ENCODE measurements around the gene BASP1.
A peak's percentile ranks its signal among the peaks of the same experiment; 100 is the strongest.

Gene BASP1

GRCh38 chr5:17224858-17225511 lies 7.6 kb downstream of the BASP1 start:
- Histone ChIP-seq H3K4me1 (ENCODE audit: control insufficient read depth, insufficient read depth, low read length) (peaks cover 60% of the 10 kb centered on the region), H3K9ac (ENCODE audit: low read length) (no peak overlapping the region), H3K36me3 (ENCODE audit: control insufficient read depth, insufficient read depth, low read length, severe bottlenecking) (no peaks in the 10 kb centered on the region), H3K4me3 (ENCODE audit: low read length) (no peak overlapping the region), H3K9me3 (ENCODE audit: control insufficient read depth, low read length) (no peaks in the 10 kb centered on the region), H3K27me3 (replicated peaks; ENCODE audit: control insufficient read depth, insufficient read depth, low read length) (no peaks in the 10 kb centered on the region)
- DNase-seq (ENCODE audit: low read depth) = peak; percentile 42

- peaks cover 59% of the 10 kb centered on the region for H3K4me1 ChIP-seq (ENCODE audit: control insufficient read depth, insufficient read depth, low read length)
These were observed 8.1 kb downstream of the BASP1 start for GRCh38 chr5:17225520-17225919.

GRCh38 chr5:17227868-17228267 lies 10.4 kb downstream of the BASP1 start:
- Histone ChIP-seq H3K4me3 (ENCODE audit: low read length) (no peak overlapping the region), H3K27me3 (replicated peaks; ENCODE audit: control insufficient read depth, insufficient read depth, low read length) (no peaks in the 10 kb centered on the region), H3K36me3 (ENCODE audit: control insufficient read depth, insufficient read depth, low read length, severe bottlenecking) (no peaks in the 10 kb centered on the region), H3K9me3 (ENCODE audit: control insufficient read depth, low read length) (no peaks in the 10 kb centered on the region), H3K4me1 (ENCODE audit: control insufficient read depth, insufficient read depth, low read length) (peaks cover 54% of the 10 kb centered on the region), H3K9ac (ENCODE audit: low read length) (no peak overlapping the region)
- no peak for DNase-seq (ENCODE audit: low read depth)

More at GRCh38 chr5:17225520-17225919, 8.1 kb downstream of the BASP1 start:
- DNase-seq (ENCODE audit: low read depth) = no peak
- H3K4me3 ChIP-seq (ENCODE audit: low read length) = no peak overlapping the region
- H3K9ac ChIP-seq (ENCODE audit: low read length) = no peak overlapping the region
- no peaks in the 10 kb centered on the region for H3K27me3 ChIP-seq (replicated peaks; ENCODE audit: control insufficient read depth, insufficient read depth, low read length)
- no peaks in the 10 kb centered on the region for H3K9me3 ChIP-seq (ENCODE audit: control insufficient read depth, low read length)
- no peaks in the 10 kb centered on the region for H3K36me3 ChIP-seq (ENCODE audit: control insufficient read depth, insufficient read depth, low read length, severe bottlenecking)

- H3K4me3 ChIP-seq (ENCODE audit: low read length) = no peak overlapping the region
- peaks cover 44% of the 10 kb centered on the region for H3K4me1 ChIP-seq (ENCODE audit: control insufficient read depth, insufficient read depth, low read length)
- DNase-seq (ENCODE audit: low read depth) = peak; percentile 58
- no peaks in the 10 kb centered on the region for H3K36me3 ChIP-seq (ENCODE audit: control insufficient read depth, insufficient read depth, low read length, severe bottlenecking)
- no peaks in the 10 kb centered on the region for H3K27me3 ChIP-seq (replicated peaks; ENCODE audit: control insufficient read depth, insufficient read depth, low read length)
- H3K9ac ChIP-seq (ENCODE audit: low read length) = no peak overlapping the region
- no peaks in the 10 kb centered on the region for H3K9me3 ChIP-seq (ENCODE audit: control insufficient read depth, low read length)
These were observed 11.4 kb downstream of the BASP1 start for GRCh38 chr5:17228821-17229291.

DNA sequence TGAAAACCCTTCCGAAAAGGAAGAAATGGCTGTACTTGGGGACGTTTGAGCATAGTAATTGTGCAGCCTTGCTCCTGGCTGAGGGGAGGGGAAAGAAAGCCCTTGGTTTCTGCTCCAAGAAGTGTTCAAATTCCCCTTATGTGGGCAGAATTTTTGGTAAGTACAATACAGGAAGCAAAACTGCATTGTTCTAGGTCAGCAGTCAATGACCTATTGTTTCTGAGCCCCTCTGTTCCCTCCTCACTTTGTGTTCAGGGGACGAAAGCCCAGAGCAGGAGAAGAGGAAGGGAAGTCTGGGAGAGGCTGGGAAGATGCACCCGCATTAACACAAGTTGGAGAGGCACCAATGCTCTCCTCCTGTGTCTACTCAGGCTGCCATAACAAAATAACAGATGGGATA lies 11.9 kb downstream of the BASP1 start:
- H3K9ac ChIP-seq (ENCODE audit: low read length) = no peak overlapping the region
- H3K4me3 ChIP-seq (ENCODE audit: low read length) = no peak overlapping the region
- no peaks in the 10 kb centered on the region for H3K9me3 ChIP-seq (ENCODE audit: control insufficient read depth, low read length)
- no peak for DNase-seq (ENCODE audit: low read depth)
- H3K27me3 ChIP-seq (replicated peaks; ENCODE audit: control insufficient read depth, insufficient read depth, low read length) = no peaks in the 10 kb centered on the region
- H3K4me1 ChIP-seq (ENCODE audit: control insufficient read depth, insufficient read depth, low read length) = peaks cover 39% of the 10 kb centered on the region
- no peaks in the 10 kb centered on the region for H3K36me3 ChIP-seq (ENCODE audit: control insufficient read depth, insufficient read depth, low read length, severe bottlenecking)

DNA sequence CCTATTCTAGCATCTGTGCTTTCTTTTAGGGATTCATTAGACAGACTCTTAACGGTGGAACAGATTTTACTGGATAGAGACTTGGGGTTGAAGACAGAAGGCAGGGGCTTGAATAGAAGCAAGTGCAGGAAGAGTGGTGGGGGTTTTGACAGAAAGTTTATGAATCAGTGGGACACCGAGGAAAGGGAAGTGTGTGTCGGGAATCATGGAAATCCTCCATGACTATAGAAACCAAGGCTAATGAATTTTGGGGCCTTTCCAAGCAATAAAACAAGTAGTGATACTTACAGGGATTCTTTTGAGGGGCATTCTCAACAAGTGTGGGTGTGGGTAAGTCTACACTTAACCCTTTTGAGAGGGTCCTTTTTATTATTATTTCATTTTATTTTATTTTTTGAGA lies 12.8 kb downstream of the BASP1 start:
- Histone ChIP-seq H3K9ac (ENCODE audit: low read length) (no peak overlapping the region), H3K4me3 (ENCODE audit: low read length) (no peak overlapping the region), H3K4me1 (ENCODE audit: control insufficient read depth, insufficient read depth, low read length) (peaks cover 31% of the 10 kb centered on the region), H3K9me3 (ENCODE audit: control insufficient read depth, low read length) (no peaks in the 10 kb centered on the region), H3K27me3 (replicated peaks; ENCODE audit: control insufficient read depth, insufficient read depth, low read length) (no peaks in the 10 kb centered on the region), H3K36me3 (ENCODE audit: control insufficient read depth, insufficient read depth, low read length, severe bottlenecking) (no peaks in the 10 kb centered on the region)
- no peak for DNase-seq (ENCODE audit: low read depth)

- Histone ChIP-seq H3K27me3 (replicated peaks; ENCODE audit: control insufficient read depth, insufficient read depth, low read length) (no peaks in the 10 kb centered on the region), H3K36me3 (ENCODE audit: control insufficient read depth, insufficient read depth, low read length, severe bottlenecking) (no peaks in the 10 kb centered on the region), H3K4me3 (ENCODE audit: low read length) (no peak overlapping the region), H3K9me3 (ENCODE audit: control insufficient read depth, low read length) (no peaks in the 10 kb centered on the region), H3K4me1 (ENCODE audit: control insufficient read depth, insufficient read depth, low read length) (peaks cover 28% of the 10 kb centered on the region), H3K9ac (ENCODE audit: low read length) (no peak overlapping the region)
- DNase-seq (ENCODE audit: low read depth) = no peak
These were observed 13.5 kb downstream of the BASP1 start for GRCh38 chr5:17230808-17231525.

GRCh38 chr5:17232405-17232804 lies 15.0 kb downstream of the BASP1 start:
- DNase-seq (ENCODE audit: low read depth) = no peak
- no peaks in the 10 kb centered on the region for H3K36me3 ChIP-seq (ENCODE audit: control insufficient read depth, insufficient read depth, low read length, severe bottlenecking)
- no peaks in the 10 kb centered on the region for H3K27me3 ChIP-seq (replicated peaks; ENCODE audit: control insufficient read depth, insufficient read depth, low read length)

GRCh38 chr5:17233488-17233887 lies 16.1 kb downstream of the BASP1 start:
- H3K4me1 ChIP-seq (ENCODE audit: control insufficient read depth, insufficient read depth, low read length) = peaks cover 34% of the 10 kb centered on the region
- no peaks in the 10 kb centered on the region for H3K9me3 ChIP-seq (ENCODE audit: control insufficient read depth, low read length)
- H3K9ac ChIP-seq (ENCODE audit: low read length) = no peak overlapping the region
- H3K36me3 ChIP-seq (ENCODE audit: control insufficient read depth, insufficient read depth, low read length, severe bottlenecking) = no peaks in the 10 kb centered on the region
- no peak overlapping the region for H3K4me3 ChIP-seq (ENCODE audit: low read length)
- DNase-seq (ENCODE audit: low read depth) = no peak
- no peaks in the 10 kb centered on the region for H3K27me3 ChIP-seq (replicated peaks; ENCODE audit: control insufficient read depth, insufficient read depth, low read length)

More at GRCh38 chr5:17232405-17232804, 15.0 kb downstream of the BASP1 start:
- Histone ChIP-seq H3K9me3 (ENCODE audit: control insufficient read depth, low read length) (no peaks in the 10 kb centered on the region), H3K4me3 (ENCODE audit: low read length) (no peak overlapping the region), H3K4me1 (ENCODE audit: control insufficient read depth, insufficient read depth, low read length) (peaks cover 32% of the 10 kb centered on the region), H3K9ac (ENCODE audit: low read length) (no peak overlapping the region)

GRCh38 chr5:17234374-17234773 lies 16.9 kb downstream of the BASP1 start:
- no peaks in the 10 kb centered on the region for H3K27me3 ChIP-seq (replicated peaks; ENCODE audit: control insufficient read depth, insufficient read depth, low read length)
- no peaks in the 10 kb centered on the region for H3K36me3 ChIP-seq (ENCODE audit: control insufficient read depth, insufficient read depth, low read length, severe bottlenecking)
- H3K4me3 ChIP-seq (ENCODE audit: low read length) = no peak overlapping the region
- no peaks in the 10 kb centered on the region for H3K9me3 ChIP-seq (ENCODE audit: control insufficient read depth, low read length)
- no peak for DNase-seq (ENCODE audit: low read depth)
- peaks cover 34% of the 10 kb centered on the region for H3K4me1 ChIP-seq (ENCODE audit: control insufficient read depth, insufficient read depth, low read length)
- H3K9ac ChIP-seq (ENCODE audit: low read length) = no peak overlapping the region

DNA sequence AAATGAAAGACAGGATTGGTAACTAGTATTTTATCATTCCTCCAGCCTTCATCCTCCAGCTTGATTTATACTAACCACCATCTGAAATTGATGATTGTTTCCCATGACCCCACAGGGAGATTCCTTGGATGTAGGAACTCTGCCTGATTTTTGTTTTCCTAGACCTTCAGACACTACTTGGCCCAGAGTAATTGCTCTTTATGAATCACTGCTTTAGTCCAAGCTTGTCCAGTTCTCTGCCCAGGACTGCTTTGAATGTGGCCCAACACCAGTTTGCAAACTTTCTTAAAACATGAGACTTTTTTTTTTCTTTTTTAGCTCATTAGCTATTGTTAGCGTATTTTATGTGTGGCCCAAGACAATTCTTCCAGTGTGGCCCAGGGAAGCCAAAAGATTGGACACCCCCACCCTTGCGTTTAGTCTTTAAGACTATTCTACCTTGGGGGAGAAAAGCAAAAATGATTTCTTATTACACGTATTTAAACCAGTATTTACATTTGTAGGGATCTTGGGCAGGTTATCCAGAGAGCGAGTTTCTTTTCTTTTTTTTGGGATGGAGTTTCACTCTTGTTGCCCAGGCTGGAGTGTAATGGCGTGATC lies 18.4 kb downstream of the BASP1 start:
- H3K4me1 ChIP-seq (ENCODE audit: control insufficient read depth, insufficient read depth, low read length) = peaks cover 35% of the 10 kb centered on the region
- H3K4me3 ChIP-seq (ENCODE audit: low read length) = no peak overlapping the region
- H3K9ac ChIP-seq (ENCODE audit: low read length) = peak overlapping the region; percentile 28
- DNase-seq (ENCODE audit: low read depth) = peak; percentile 26
- no peaks in the 10 kb centered on the region for H3K9me3 ChIP-seq (ENCODE audit: control insufficient read depth, low read length)
- H3K36me3 ChIP-seq (ENCODE audit: control insufficient read depth, insufficient read depth, low read length, severe bottlenecking) = no peaks in the 10 kb centered on the region
- no peaks in the 10 kb centered on the region for H3K27me3 ChIP-seq (replicated peaks; ENCODE audit: control insufficient read depth, insufficient read depth, low read length)

Data from adipocyte (in vitro differentiated cells).